Progenitor cell of endocrine pancreas (in vitro differentiated cells): Measurements from ENCODE around the gene TRMT11. TPM values are rescaled to one million over a fixed set of nuclear protein-coding genes. Genes with fewer than 3 reads are reported as not detected.

ENCODE experiments used
- DNase-seq: peaks from one replicate; pipeline ENCODE4 v3.0.0; 2021; ENCODE audit warnings: low spot score; ENCODE audit not compliant: unreplicated experiment
- H3K27ac Mint-ChIP-seq: 2 replicates; pipeline ENCODE4 v1.8.0; 2021; ENCODE audit warnings: mild to moderate bottlenecking, moderate library complexity, mixed read lengths
- H3K27me3 Mint-ChIP-seq: 2 replicates; pipeline ENCODE4 v1.8.0; 2021; ENCODE audit warnings: mixed read lengths
- H3K36me3 Mint-ChIP-seq: 2 replicates; pipeline ENCODE4 v1.8.0; 2022; ENCODE audit warnings: mixed read lengths; ENCODE audit not compliant: insufficient read depth
- H3K4me1 Mint-ChIP-seq: 2 replicates; pipeline ENCODE4 v1.8.0; 2021; ENCODE audit warnings: low read depth, mixed read lengths
- H3K4me3 Mint-ChIP-seq: 2 replicates; pipeline ENCODE4 v1.8.0; 2021; ENCODE audit warnings: low read depth, mild to moderate bottlenecking, moderate library complexity, mixed read lengths
- H3K9me3 Mint-ChIP-seq: 2 replicates; pipeline ENCODE4 v1.8.0; 2021; ENCODE audit warnings: low read depth, mixed read lengths
- total RNA-seq: library from RNA; stranded (reverse); gene quantifications from 2 replicates; pipeline ENCODE4 v1.2.1, GENCODE V29; 2021
- TF ChIP-seq, protein P1 (sequence below): fragments of 200-600 bp; sonication (generic); IDR thresholded peaks from one replicate; pipeline ENCODE4 v1.5.0; 2021; ENCODE audit warnings: antibody characterized with exemption, mild to moderate bottlenecking; ENCODE audit not compliant: unreplicated experiment

TRMT11 gene
- total RNA-seq, 1 donor from 2014 or later, result 25.1 TPM

DNA sequence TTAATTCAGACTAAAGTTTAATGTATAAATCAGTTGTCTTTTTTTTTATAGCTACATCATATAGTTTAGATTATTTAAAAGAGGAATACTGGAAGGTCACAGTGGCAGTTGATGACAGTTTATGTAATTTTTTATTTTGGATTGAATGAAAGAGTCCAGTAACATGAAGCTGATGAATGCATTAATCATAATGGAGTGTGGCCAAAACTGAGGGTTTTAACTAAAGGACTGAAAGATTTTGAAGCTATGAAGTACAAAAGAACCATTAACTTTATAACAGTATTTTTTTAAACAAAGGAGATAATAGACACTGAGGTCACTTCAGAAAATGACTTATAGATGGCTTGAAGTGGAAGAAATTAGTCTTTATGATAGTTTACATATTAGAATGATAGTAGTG is 41.3 kb downstream of the TRMT11 start:
- no peak for DNase-seq
- Mint-ChIP-seq H3K36me3 (peaks cover 18% of the 10 kb centered on the region), H3K9me3 (no peaks in the 10 kb centered on the region), H3K27me3 (no peaks in the 10 kb centered on the region), H3K27ac (no peak overlapping the region), H3K4me3 (no peak overlapping the region), H3K4me1 (no peaks in the 10 kb centered on the region)
- TF ChIP-seq, protein P1, sequence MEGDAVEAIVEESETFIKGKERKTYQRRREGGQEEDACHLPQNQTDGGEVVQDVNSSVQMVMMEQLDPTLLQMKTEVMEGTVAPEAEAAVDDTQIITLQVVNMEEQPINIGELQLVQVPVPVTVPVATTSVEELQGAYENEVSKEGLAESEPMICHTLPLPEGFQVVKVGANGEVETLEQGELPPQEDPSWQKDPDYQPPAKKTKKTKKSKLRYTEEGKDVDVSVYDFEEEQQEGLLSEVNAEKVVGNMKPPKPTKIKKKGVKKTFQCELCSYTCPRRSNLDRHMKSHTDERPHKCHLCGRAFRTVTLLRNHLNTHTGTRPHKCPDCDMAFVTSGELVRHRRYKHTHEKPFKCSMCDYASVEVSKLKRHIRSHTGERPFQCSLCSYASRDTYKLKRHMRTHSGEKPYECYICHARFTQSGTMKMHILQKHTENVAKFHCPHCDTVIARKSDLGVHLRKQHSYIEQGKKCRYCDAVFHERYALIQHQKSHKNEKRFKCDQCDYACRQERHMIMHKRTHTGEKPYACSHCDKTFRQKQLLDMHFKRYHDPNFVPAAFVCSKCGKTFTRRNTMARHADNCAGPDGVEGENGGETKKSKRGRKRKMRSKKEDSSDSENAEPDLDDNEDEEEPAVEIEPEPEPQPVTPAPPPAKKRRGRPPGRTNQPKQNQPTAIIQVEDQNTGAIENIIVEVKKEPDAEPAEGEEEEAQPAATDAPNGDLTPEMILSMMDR, result no peak

DNA sequence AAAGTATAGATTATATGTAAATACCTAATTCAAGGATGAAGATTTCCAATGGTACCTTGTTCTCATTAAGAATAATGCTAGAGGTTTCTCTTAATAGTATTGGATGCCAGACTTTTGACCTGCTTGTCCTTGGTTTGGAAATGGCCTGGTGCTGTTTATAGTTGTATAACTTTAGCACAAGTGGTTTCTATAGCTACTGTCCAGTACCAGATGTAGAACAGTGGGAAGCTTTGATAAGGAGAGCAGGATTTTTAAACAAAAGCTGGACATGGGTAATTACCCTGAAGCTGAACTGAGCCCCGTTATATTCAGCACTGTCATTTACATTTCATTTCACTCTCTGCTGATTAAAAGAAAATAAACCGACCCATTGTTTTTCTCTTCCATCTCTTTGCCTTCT is 43.7 kb downstream of the TRMT11 start:
- Mint-ChIP-seq H3K36me3 (peaks cover 9% of the 10 kb centered on the region), H3K4me3 (no peak overlapping the region), H3K4me1 (no peaks in the 10 kb centered on the region), H3K9me3 (no peaks in the 10 kb centered on the region), H3K27ac (no peak overlapping the region), H3K27me3 (no peaks in the 10 kb centered on the region)
- no peak for DNase-seq
- TF ChIP-seq, protein P1, result no peak

DNA sequence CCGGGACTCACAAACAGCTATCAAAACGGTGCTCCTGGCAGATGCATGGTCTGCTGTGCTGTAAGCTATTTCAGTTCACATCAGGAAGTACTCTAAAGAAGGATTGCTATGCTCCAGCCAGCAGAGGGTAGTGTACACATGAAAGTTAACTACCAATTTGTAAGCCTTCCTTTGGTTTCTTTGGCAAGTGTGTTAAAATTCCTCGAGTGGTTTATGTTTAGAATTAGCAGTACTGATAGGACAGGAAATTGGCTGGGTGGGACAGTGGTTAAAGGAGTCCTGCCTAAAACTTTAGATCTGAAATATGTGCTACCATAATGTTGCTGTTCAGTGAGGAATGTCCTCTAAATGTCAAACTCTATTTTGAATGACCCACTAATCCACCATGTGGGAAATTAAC is 47.4 kb downstream of the TRMT11 start:
- TF ChIP-seq, protein P1, result peak; percentile 58
- Mint-ChIP-seq H3K9me3 (no peaks in the 10 kb centered on the region), H3K4me1 (no peaks in the 10 kb centered on the region), H3K4me3 (no peak overlapping the region), H3K27ac (peak overlapping the region; percentile 3), H3K36me3 (peaks cover 5% of the 10 kb centered on the region), H3K27me3 (no peaks in the 10 kb centered on the region)
- DNase-seq, result no peak

DNA sequence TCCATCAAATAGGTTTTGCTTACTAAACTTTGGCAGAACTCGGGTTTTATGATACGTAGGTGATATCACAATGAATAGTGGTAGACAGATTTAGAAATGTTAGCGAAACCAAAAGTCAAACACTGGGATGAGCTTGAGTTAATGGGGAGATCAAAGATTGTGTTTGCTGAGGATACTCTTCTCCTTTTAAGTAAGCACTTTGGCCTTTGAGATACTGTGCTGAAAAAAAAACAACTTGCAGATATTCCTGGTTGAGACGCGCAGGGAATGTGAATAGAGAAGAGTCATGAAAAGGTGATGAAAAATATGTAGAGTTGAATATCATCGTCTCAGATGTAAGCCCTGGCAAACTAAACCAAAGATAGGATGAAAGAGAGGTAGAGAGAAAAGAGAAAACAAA is 48.3 kb downstream of the TRMT11 start:
- Mint-ChIP-seq H3K27ac (no peak overlapping the region), H3K27me3 (no peaks in the 10 kb centered on the region), H3K4me1 (no peaks in the 10 kb centered on the region), H3K4me3 (no peak overlapping the region), H3K9me3 (no peaks in the 10 kb centered on the region), H3K36me3 (peaks cover 5% of the 10 kb centered on the region)
- DNase-seq, result no peak
- TF ChIP-seq, protein P1, result no peak

DNA sequence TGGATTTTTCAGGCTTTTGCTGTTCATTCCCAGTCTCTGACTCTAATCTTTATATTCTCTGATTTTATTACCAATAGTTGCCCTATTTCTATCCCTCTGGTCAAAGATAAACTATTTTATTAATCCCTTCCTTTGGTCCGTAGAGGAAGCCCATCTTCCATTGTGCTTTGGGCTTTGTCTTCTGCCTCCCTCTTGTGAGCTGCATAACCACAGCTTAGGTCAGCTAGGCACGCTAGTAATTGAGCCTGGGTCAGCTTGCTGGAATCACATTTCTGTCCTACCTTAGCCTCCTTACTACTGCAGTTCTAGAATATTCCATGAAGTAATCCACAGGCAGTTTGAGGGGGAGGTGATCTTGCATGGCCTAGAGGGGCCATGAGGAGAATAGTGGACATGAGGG is 49.4 kb downstream of the TRMT11 start:
- TF ChIP-seq, protein P1, result no peak
- Mint-ChIP-seq H3K9me3 (no peaks in the 10 kb centered on the region), H3K36me3 (peaks cover 5% of the 10 kb centered on the region), H3K27ac (no peak overlapping the region), H3K27me3 (no peaks in the 10 kb centered on the region), H3K4me3 (no peak overlapping the region), H3K4me1 (no peaks in the 10 kb centered on the region)
- no peak for DNase-seq

DNA sequence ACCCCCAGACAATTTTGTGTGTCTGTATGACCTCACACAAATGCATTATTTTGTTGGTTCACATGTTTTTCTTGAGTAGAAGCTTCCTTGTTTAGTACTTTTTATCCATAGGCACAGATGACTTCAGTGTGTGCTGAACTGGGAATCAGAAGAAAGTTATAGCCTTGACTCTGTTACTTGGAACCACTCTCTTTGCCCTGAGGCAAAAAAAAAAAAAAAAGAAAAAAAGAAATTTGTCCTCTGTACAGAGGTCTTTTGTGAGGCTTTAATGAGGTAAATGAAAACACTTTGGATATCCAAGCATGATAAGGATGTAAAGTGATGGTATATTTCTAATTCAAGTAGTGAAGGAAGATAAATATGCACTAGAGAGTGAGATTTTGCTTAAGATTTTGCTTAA is 51.9 kb downstream of the TRMT11 start:
- TF ChIP-seq, protein P1, result no peak
- peaks cover 5% of the 10 kb centered on the region for H3K9me3 Mint-ChIP-seq
- H3K4me3 Mint-ChIP-seq, result no peak overlapping the region
- peaks cover 20% of the 10 kb centered on the region for H3K36me3 Mint-ChIP-seq
- H3K4me1 Mint-ChIP-seq, result peaks cover 13% of the 10 kb centered on the region
- H3K27ac Mint-ChIP-seq, result no peak overlapping the region
- no peak for DNase-seq
- no peaks in the 10 kb centered on the region for H3K27me3 Mint-ChIP-seq
